Heart left ventricle (tissue), 16 donors: ENCODE results near the gene NOX3. TPM values are rescaled to one million over a fixed set of nuclear protein-coding genes. Genes with fewer than 3 reads are reported as not detected.

Experiments
- ATAC-seq, 4 donors: fragments of 200-7000 bp; cut with Tn5 transposase; one replicate each; pipeline ENCODE4 v1.9.1; 2020 to 2022; ENCODE audit warnings: moderate library complexity in 4 of 4, mild to moderate bottlenecking in 3 of 4, moderate number of reproducible peaks in 1 of 4
- DNase-seq, 5 donors: peaks; one replicate each; pipeline ENCODE4 v3.0.0-alpha.2; 2020
- H3K27ac ChIP-seq, 12 donors: fragments of 200-600 bp; sonication (generic) in 4 of 12; one replicate each; pipeline versions ENCODE4 v1.5.0 to v1.8.0; 2016 to 2022; ENCODE audit warnings: mild to moderate bottlenecking in 2 of 12
- H3K27me3 ChIP-seq, 9 donors: fragments of 200-600 bp; sonication (generic) in 2 of 9; one replicate each; pipeline versions ENCODE4 v1.5.1 to v1.8.0; 2016 to 2022; ENCODE audit warnings: mild to moderate bottlenecking in 3 of 9
- H3K36me3 ChIP-seq, 9 donors: fragments of 200-600 bp; sonication (generic) in 2 of 9; one replicate each; pipeline versions ENCODE4 v1.5.0 to v1.8.0; 2018 to 2022; ENCODE audit warnings: mild to moderate bottlenecking in 2 of 9
- H3K4me1 ChIP-seq, 12 donors: fragments of 200-600 bp; sonication (generic) in 4 of 12; one replicate each; pipeline versions ENCODE4 v1.5.0 to v1.8.0; 2016 to 2022; ENCODE audit warnings: mild to moderate bottlenecking in 3 of 12
- H3K4me3 ChIP-seq, 12 donors: fragments of 200-600 bp; sonication (generic) in 4 of 12; one replicate each; pipeline versions ENCODE4 v1.5.0 to v1.8.0; 2017 to 2022; ENCODE audit warnings: mild to moderate bottlenecking in 9 of 12, moderate library complexity in 4 of 12
- H3K9me3 ChIP-seq, 12 donors: fragments of 200-600 bp; sonication (generic) in 4 of 12; one replicate each; pipeline versions ENCODE4 v1.5.0 to v1.8.0; 2016 to 2022; ENCODE audit warnings: mild to moderate bottlenecking in 1 of 12
- POLR2A ChIP-seq, 2 donors: fragments of 450-650 bp; IDR thresholded peaks; one replicate each; pipeline ENCODE4 v1.6.1; 2017; ENCODE audit warnings: antibody characterized with exemption in 2 of 2, mild to moderate bottlenecking in 2 of 2, moderate library complexity in 2 of 2
- WGBS, 4 donors: extraction: QIAGEN DNeasy Blood & Tissue Kit in 2 of 4; methylation state at CpG; one replicate each; pipeline versions ENCODE4 v1.1.5 to v1.1.7; 2013 to 2018; 5-methylcytosine and 5-hydroxymethylcytosine counted together
- intact Hi-C, 10 donors: fragments of 100-400 bp; cut with DNase I; formaldehyde crosslinking; loops; one replicate each; pipeline versions ENCODE4 v1.11.1 to v1.14.2; 2022
- polyA plus RNA-seq, 2 donors: library from polyadenylated mRNA; stranded (reverse); fragments of 200-250 nt; gene quantifications; one replicate each; pipeline ENCODE4 v1.2.3, GENCODE V29; 2013
- total RNA-seq, 9 donors: library from RNA; depleted of rRNA in 2 of 9; stranded (reverse); fragments of >200 nt in 2 of 9; fragmentation: NEBNext Ultra II Directional in 3 of 9; extraction: Animal tissue kit (Norgen Biotek cat#: 25700) in 3 of 9; gene quantifications; one replicate each; pipeline versions ENCODE4 v1.1.0 to v1.2.4, GENCODE V29; 2016 to 2023
- TF ChIP-seq, protein P1 (sequence below), 12 donors: fragments of 200-600 bp; sonication (generic) in 4 of 12; IDR thresholded peaks; one replicate each; pipeline versions ENCODE4 v1.5.0 to v1.8.0; 2018 to 2022; ENCODE audit warnings: antibody characterized with exemption in 12 of 12, mild to moderate bottlenecking in 5 of 12
- donor health status: ischemic (EF 13 %, LVEDD 7.1; RV severe dilation, severe dysfunction).
- donor health status: healthy with polysubstance abuse.
- donor health status: DM: no; HTN: yes; CAD: no.
- donor health status: DM: no; HTN: no; CAD: no.
- donor health status: ischemic (EF 25% LVEDD 6.9; RV normal size, moderate dysfunction).
- donor health status: ischemic (EF 25% LVEDD 5.7; RV mildly dilated, moderate dysfunction).
- donor health status: healthy.
- donor health status: DM: yes; HTN: yes; CAD: no.
- donor health status: ischemic (EF 35%, LVEDD 5.7; RV mildly dilated, moderate dysfunction).
- donor health status: nonischemic (EF 11% LVEDD 7.7; RV severe dilation, severe dysfunction).
- donor health status: DM: yes; HTN: yes; CAD: no.
- donor health status: PGD.
- donor health status: ischemic (EF 29% LVEDD 5.4; RV normal size, mild dysfunction).
- donor health status: nonischemic (EF 23%, LVEDD 6.1; RV moderate dilation, normal function).

The NOX3 gene
- total and polyA plus RNA-seq, 11 donors = not detected

DNA sequence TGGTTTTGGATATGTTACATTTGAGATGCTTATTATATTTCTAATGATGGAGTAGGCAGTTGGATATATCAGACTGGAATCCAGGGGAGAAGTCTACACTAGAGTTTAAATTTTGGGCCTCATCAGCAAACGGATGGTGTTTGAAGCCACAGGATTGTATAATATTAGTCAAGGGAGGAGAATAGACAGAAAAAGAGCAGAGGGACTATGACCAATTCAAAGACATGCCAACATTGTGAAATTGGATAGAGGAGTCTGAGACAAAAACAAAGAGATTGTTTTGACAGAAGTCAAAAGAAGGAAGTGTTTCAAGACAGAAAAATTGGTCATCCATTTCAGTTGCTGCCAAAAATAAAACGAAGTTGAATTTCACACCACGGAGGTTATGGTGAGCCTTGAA, 66.5 kb downstream of the NOX3 start:
- Histone ChIP-seq H3K36me3 (no peaks in the 10 kb centered on the region), H3K27me3 (no peaks in the 10 kb centered on the region), H3K27ac (no peak overlapping the region), H3K4me3 (no peak overlapping the region), H3K9me3 (peaks cover 0 to 5% (median 0%) of the 10 kb centered on the region in 12 donors), H3K4me1 (no peaks in the 10 kb centered on the region)
- TF ChIP-seq, protein P1, sequence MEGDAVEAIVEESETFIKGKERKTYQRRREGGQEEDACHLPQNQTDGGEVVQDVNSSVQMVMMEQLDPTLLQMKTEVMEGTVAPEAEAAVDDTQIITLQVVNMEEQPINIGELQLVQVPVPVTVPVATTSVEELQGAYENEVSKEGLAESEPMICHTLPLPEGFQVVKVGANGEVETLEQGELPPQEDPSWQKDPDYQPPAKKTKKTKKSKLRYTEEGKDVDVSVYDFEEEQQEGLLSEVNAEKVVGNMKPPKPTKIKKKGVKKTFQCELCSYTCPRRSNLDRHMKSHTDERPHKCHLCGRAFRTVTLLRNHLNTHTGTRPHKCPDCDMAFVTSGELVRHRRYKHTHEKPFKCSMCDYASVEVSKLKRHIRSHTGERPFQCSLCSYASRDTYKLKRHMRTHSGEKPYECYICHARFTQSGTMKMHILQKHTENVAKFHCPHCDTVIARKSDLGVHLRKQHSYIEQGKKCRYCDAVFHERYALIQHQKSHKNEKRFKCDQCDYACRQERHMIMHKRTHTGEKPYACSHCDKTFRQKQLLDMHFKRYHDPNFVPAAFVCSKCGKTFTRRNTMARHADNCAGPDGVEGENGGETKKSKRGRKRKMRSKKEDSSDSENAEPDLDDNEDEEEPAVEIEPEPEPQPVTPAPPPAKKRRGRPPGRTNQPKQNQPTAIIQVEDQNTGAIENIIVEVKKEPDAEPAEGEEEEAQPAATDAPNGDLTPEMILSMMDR (IDR thresholded peaks at IDR 0.05) = no peak
- TF ChIP-seq POLR2A (IDR thresholded peaks at IDR 0.05) = no peak
- DNase-seq (no peak), ATAC-seq (no peak)
- WGBS, 4 donors = 59 to 72% (median 71%) methylated on average over 3 of the region's 3 CpGs
- intact Hi-C loops = no loop called here

DNA sequence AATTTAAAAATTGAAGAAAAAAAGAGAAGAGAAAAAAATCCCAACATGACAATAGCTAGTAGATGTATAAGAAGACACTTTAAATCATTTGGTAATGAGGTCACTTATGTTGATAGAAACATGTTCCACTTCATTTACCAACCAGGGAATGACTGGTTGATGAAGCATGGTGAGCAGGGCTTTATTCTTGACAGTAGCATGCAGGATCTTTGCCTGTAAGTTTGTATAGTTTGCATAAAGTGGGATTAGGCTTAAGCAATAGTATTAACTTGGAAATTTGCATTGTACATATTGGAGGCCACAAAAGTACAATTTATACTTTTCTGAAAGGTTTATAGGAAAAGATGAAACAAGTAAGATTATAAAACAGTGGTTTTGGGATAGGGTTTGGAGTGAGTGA, 67.0 kb downstream of the NOX3 start:
- TF ChIP-seq, protein P1 (IDR thresholded peaks at IDR 0.05) = no peak
- no peak for TF ChIP-seq POLR2A (IDR thresholded peaks at IDR 0.05)
- intact Hi-C loops = no loop called here
- ATAC-seq (no peak), DNase-seq (no peak)
- Histone ChIP-seq H3K9me3 (peaks cover 0 to 5% (median 0%) of the 10 kb centered on the region in 12 donors), H3K27me3 (no peaks in the 10 kb centered on the region), H3K27ac (no peak overlapping the region), H3K36me3 (no peaks in the 10 kb centered on the region), H3K4me1 (no peaks in the 10 kb centered on the region), H3K4me3 (no peak overlapping the region)

DNA sequence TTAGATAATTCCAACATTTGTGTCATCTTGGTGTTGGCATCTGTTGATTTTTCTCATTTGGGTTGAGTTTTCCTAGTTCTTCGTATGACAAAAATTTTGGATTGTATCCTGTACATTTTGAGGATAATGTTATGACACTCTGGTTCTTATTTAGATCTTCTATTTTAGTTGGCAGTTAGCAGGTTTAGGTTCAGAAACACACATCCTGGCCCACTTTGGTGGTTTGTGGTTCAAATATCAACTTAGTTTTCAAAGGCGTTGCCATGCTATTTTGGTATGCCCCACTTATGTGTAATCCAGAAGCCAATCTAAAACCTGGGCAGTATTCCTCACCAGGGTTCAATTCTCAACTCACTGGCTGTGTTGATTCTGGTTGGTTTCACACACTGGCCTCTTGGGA, 68.2 kb downstream of the NOX3 start:
- Histone ChIP-seq H3K27ac (no peak overlapping the region), H3K36me3 (no peaks in the 10 kb centered on the region), H3K4me1 (no peaks in the 10 kb centered on the region), H3K27me3 (no peaks in the 10 kb centered on the region), H3K9me3 (peaks cover 0 to 5% (median 0%) of the 10 kb centered on the region in 12 donors), H3K4me3 (no peak overlapping the region)
- WGBS, 4 donors = 78 to 85% (median 84%) methylated on average over 2 of the region's 2 CpGs
- intact Hi-C loops = loop anchor here in 1 of 10 donors (1.0 kb wide), 1 partner anchor 9 kb away; no protein-coding TSS in a partner anchor
- no peak for DNase-seq
- ATAC-seq = no peak
- TF ChIP-seq POLR2A (IDR thresholded peaks at IDR 0.05) = no peak
- TF ChIP-seq, protein P1 (IDR thresholded peaks at IDR 0.05) = no peak

DNA sequence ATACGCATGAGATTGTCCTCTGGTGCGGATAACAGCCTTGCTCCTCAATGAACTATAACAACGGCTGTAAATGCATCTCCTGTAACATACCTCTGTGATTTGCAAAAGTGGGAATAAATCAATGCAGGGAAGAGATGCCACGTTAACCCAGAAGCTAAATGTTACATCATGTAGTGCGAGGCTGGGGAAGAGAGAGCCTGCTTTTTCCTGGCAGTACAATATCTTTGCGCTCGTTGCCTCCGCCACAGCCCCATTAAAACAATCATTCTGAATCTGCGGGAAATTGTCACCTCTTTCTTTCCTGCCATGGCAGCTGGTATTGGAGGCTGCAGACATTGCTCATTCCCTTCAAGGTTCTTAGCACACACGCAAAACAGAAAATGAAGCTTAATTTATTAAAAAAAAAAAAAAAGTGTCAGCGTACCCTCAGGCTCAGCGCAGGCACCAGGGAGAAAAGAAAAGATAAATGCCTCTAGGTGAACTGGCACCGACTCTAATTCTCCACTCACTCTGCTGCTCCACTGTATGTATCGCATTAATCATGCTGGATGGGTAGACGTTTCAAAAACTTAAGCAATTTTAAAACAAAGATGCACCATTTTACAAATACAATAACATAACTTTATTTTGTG, 71.2 kb downstream of the NOX3 start:
- DNase-seq = no peak
- no peak for TF ChIP-seq POLR2A (IDR thresholded peaks at IDR 0.05)
- TF ChIP-seq, protein P1 (IDR thresholded peaks at IDR 0.05) = no peak
- peaks cover 0 to 5% (median 0%) of the 10 kb centered on the region in 12 donors for H3K9me3 ChIP-seq
- H3K4me1 ChIP-seq = no peaks in the 10 kb centered on the region
- intact Hi-C loops = no loop called here
- H3K27me3 ChIP-seq = no peaks in the 10 kb centered on the region
- no peak for ATAC-seq
- no peak overlapping the region for H3K4me3 ChIP-seq
- H3K27ac ChIP-seq = no peak overlapping the region
- H3K36me3 ChIP-seq = no peaks in the 10 kb centered on the region
- 88 to 92% (median 90%) methylated on average over 15 of the region's 15 CpGs for WGBS, 4 donors
